ENCODE measurements around the gene TAS2R20.

- no peak for TF ChIP-seq CTCF (IDR thresholded peaks at IDR 0.05)
- TF ChIP-seq KDM5A (IDR thresholded peaks at IDR 0.05), result no peak
- TF ChIP-seq RCOR1 (IDR thresholded peaks at IDR 0.05; ENCODE audit: low read depth, low read length), result no peak
- no peak for TF ChIP-seq JUNB (IDR thresholded peaks at IDR 0.05)
- TF ChIP-seq HOXA7 (CRISPR knock-in tag; IDR thresholded peaks at IDR 0.05), result no peak
- TF ChIP-seq POLR2A (IDR thresholded peaks at IDR 0.05; ENCODE audit: low read length), result no peak
- no peak for TF ChIP-seq JUN (IDR thresholded peaks at IDR 0.05)
- TF ChIP-seq KDM1A (IDR thresholded peaks at IDR 0.05; ENCODE audit: low read depth), result no peak
- no peak for TF ChIP-seq REST (IDR thresholded peaks at IDR 0.05)
- TF ChIP-seq RAD21 (conservative IDR thresholded peaks at IDR 0.05 in 1 of 2, IDR thresholded peaks at IDR 0.05 in 1 of 2), result no peak
- TF ChIP-seq CEBPB (IDR thresholded peaks at IDR 0.05), result no peak
- no peak for TF ChIP-seq MAZ (IDR thresholded peaks at IDR 0.05; ENCODE audit: borderline replicate concordance, low read depth, low read length)
- TF ChIP-seq NPAS2 (CRISPR knock-in tag; IDR thresholded peaks at IDR 0.05; ENCODE audit: borderline replicate concordance), result no peak
Measured at GRCh38 chr12:10965476-10965875, 32.6 kb downstream of the TAS2R20 start.
